COLO829 (cell line): ENCODE measurements around the gene TSPAN8.
"Not testable (repeated sequence)": the region's sequence is repeated elsewhere in the genome, so short reads cannot be mapped to it uniquely, and the experiment has no call there.

Experiments used
- DNase-seq: peaks from one replicate; pipeline ENCODE4 v3.0.0; 2012; ENCODE audit warnings: low spot score

TSPAN8 gene

GRCh38 chr12:71157601-71158233, at the start of gene TSPAN8:
Gene TSPAN8 (minus strand): TSS chr12:71157999. CDS start chr12:71157678, 321 bp downstream.
- no peak for DNase-seq

- no peak for DNase-seq
These were observed 43.4 kb upstream of the TSPAN8 start for GRCh38 chr12:71201136-71201679.

GRCh38 chr12:71200706-71201105, 42.9 kb upstream of the TSPAN8 start:
- no peak for DNase-seq

GRCh38 chr12:71197460-71197859, 39.7 kb upstream of the TSPAN8 start:
- DNase-seq: no peak

- no peak for DNase-seq
These were observed 37.6 kb upstream of the TSPAN8 start for GRCh38 chr12:71195338-71195896.

GRCh38 chr12:71194657-71195056, 36.9 kb upstream of the TSPAN8 start:
- DNase-seq: no peak

GRCh38 chr12:71193041-71193440, 35.2 kb upstream of the TSPAN8 start:
- no peak for DNase-seq

- DNase-seq: no peak
These were observed 33.9 kb upstream of the TSPAN8 start for GRCh38 chr12:71191509-71192196.

- DNase-seq: no peak
These were observed 33.0 kb upstream of the TSPAN8 start for GRCh38 chr12:71190822-71191221.

- no peak for DNase-seq
These were observed 29.6 kb upstream of the TSPAN8 start for GRCh38 chr12:71187379-71187778.

- DNase-seq: no peak
These were observed 28.9 kb upstream of the TSPAN8 start for GRCh38 chr12:71186571-71187288.

- DNase-seq: no peak
These were observed 26.0 kb upstream of the TSPAN8 start for GRCh38 chr12:71183846-71184245.

GRCh38 chr12:71183018-71183417, 25.2 kb upstream of the TSPAN8 start:
- no peak for DNase-seq

- no peak for DNase-seq
These were observed 20.4 kb upstream of the TSPAN8 start for GRCh38 chr12:71178162-71178561.

- no peak for DNase-seq
These were observed 17.0 kb upstream of the TSPAN8 start for GRCh38 chr12:71174825-71175224.

GRCh38 chr12:71174146-71174545, 16.3 kb upstream of the TSPAN8 start:
- DNase-seq: no peak

- DNase-seq: no peak
These were observed 12.7 kb upstream of the TSPAN8 start for GRCh38 chr12:71170456-71170855.

GRCh38 chr12:71169286-71169685, 11.5 kb upstream of the TSPAN8 start:
- no peak for DNase-seq

- DNase-seq: no peak
These were observed 9.2 kb upstream of the TSPAN8 start for GRCh38 chr12:71166862-71167496.

- no peak for DNase-seq
These were observed 8.5 kb upstream of the TSPAN8 start for GRCh38 chr12:71166280-71166679.

GRCh38 chr12:71165780-71166179, 8.0 kb upstream of the TSPAN8 start:
- not testable (repeated sequence) for DNase-seq

GRCh38 chr12:71164568-71165197, 6.9 kb upstream of the TSPAN8 start:
- no peak for DNase-seq
